Peyer's patch (tissue), 4 donors: ENCODE results near the gene HOXD13.

Source experiments
- POLR2A ChIP-seq, 2 donors: fragments of 450-650 bp; IDR thresholded peaks; one replicate each; pipeline ENCODE4 v1.5.1; 2017; ENCODE audit warnings: antibody characterized with exemption in 2 of 2, mild to moderate bottlenecking in 2 of 2, moderate library complexity in 2 of 2
- TF ChIP-seq, protein P1 (sequence below), 6 experiments: fragments of 450-650 bp in 4 of 6; fragments of 200-600 bp in 2 of 6; sonication (generic) in 1 of 6; IDR thresholded peaks; one replicate each; pipeline ENCODE4 v1.5.1; 2017 to 2019; ENCODE audit warnings: antibody characterized with exemption in 6 of 6, mild to moderate bottlenecking in 3 of 6, moderate library complexity in 1 of 6

DNA sequence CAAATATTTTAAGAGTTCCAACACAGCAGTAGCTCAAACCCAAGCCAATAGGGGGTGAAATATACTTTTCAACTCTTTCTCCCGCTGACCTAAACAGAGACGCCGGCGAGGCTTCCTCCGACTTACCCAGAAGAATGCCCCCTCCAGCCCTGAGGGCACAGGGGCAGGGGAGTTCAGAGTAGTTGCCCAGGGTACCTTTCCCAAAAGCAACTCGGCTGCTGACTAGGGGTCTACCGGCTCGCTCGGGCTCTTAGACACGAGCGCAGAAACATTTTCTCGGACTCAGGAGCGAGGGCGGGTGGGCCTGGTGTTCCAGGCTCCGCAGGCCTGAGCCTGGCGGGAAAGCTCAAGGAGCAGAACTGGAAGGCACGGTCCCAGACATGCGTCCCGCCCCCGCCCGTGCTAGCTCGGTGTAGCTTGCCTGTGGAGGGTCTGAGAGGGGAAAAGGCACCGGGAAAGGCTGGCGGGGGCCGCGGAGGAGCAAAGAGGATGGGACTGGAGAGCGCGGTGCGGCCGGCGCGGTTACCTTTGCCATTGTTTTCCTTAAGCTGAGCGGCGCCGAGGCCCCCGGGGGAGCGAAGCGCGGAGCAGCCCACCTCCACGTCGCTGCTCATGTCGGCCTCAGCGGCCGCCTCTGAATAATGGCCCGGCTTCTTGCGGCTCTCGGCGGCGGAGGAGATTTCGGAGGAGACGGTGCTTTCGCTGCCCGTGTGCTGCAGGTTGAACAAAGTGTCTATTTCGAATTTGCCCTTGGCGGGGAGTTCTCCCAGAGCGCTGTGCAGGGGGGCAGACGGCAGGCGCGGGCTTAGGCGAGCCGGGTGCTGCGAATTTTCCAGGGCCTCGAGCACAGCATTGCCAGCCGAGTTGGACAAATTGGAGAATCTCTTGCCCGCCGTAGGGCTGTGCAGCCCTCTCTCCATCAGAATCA lies 9.4 kb upstream of the HOXD13 start:
- TF ChIP-seq, protein P1, sequence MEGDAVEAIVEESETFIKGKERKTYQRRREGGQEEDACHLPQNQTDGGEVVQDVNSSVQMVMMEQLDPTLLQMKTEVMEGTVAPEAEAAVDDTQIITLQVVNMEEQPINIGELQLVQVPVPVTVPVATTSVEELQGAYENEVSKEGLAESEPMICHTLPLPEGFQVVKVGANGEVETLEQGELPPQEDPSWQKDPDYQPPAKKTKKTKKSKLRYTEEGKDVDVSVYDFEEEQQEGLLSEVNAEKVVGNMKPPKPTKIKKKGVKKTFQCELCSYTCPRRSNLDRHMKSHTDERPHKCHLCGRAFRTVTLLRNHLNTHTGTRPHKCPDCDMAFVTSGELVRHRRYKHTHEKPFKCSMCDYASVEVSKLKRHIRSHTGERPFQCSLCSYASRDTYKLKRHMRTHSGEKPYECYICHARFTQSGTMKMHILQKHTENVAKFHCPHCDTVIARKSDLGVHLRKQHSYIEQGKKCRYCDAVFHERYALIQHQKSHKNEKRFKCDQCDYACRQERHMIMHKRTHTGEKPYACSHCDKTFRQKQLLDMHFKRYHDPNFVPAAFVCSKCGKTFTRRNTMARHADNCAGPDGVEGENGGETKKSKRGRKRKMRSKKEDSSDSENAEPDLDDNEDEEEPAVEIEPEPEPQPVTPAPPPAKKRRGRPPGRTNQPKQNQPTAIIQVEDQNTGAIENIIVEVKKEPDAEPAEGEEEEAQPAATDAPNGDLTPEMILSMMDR (IDR thresholded peaks at IDR 0.05): no peak
- no peak for TF ChIP-seq POLR2A (IDR thresholded peaks at IDR 0.05)
